Erythroblast (primary cell): ENCODE results near the gene CDCA7L.

Experiments used
- GATA1 ChIP-seq: IDR thresholded peaks from 2 replicates; pipeline ENCODE4 v1.6.1; 2011; ENCODE audit warnings: low read depth, mild to moderate bottlenecking, control low read depth, low read length, moderate library complexity
- POLR2A ChIP-seq: IDR thresholded peaks from 2 replicates; pipeline ENCODE4 v1.6.1; 2011; ENCODE audit warnings: mild to moderate bottlenecking, low read length

GRCh38 chr7:21869785-21870402 lies 75.8 kb downstream of the CDCA7L start:
- no peak for TF ChIP-seq POLR2A
- no peak for TF ChIP-seq GATA1
